ENCODE results near the gene GATAD2B.
A peak's percentile ranks its signal among the peaks of the same experiment; 100 is the strongest.
"Not testable (repeated sequence)": the region's sequence is repeated elsewhere in the genome, so short reads cannot be mapped to it uniquely, and the experiment has no call there.

GATAD2B gene

GRCh38 chr1:153795934-153796785, 126.6 kb downstream of the GATAD2B start:
- no peak for DNase-seq (ENCODE audit: low read depth in 2 of 2)

DNA sequence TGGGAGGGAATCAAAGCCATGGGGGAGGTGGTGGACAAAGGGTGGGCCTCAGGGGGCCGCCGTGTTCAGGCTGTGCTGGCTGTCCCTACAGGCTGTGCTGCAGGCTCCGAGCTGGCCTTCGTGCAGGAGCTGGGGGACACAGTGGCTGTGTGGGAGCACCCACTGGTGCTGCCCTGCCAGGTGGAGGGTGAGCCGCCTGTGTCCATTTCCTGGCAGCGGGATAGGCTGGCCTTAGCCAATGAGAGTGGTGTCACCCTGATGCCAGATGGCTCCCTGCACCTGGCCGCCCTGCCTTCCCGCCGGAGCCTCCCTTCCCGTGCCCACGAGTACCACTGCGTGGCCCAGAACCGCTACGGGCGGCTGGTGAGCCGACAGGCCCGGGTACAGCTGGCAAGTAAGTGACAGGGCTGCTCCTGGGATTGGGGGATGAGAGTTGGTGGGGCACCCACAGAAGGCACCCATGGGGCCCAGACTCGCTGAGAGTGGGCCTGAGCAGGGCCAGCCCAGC, 127.4 kb downstream of the GATAD2B start:
- DNase-seq (ENCODE audit: low read depth in 2 of 2) = no peak

GRCh38 chr1:153794624-153795329, 128.0 kb downstream of the GATAD2B start:
- no peak for DNase-seq (ENCODE audit: low read depth in 2 of 2)

DNA sequence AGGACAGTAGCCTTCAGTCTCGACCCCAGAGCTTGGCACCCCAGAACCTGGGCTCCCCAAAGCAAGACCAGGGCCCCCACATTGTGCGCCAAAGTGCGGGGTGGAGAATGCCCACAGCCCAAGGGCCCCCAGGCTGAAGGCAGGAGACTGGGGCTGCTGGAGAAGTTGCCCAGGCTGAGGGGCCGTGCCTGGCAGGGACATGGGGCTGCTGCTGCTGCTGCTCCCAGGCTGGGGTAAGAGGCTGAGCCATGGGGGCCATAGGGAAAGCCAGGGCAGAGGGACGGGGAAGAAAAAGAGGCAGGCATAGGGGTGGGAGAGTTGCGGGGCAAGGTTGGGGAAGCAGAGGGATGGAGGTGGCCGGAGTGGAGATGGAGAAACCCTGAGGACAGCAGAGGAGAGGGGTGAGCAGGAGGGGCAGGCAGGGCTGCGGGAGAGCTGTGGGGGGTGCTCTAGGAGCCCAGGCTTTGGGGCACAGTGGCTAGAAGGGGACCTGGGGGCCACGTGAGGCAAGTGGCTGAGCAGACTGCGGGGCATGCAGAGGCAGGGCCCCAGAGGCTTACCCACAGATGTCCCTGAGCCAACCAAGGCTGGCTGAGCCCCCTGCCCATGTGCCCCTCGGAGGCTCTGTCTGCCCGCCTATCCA, 128.7 kb downstream of the GATAD2B start:
- DNase-seq (ENCODE audit: low read depth in 2 of 2) = no peak

- DNase-seq (ENCODE audit: low read depth in 2 of 2) = no peak
These were observed 129.4 kb downstream of the GATAD2B start for GRCh38 chr1:153793261-153793972.

DNA sequence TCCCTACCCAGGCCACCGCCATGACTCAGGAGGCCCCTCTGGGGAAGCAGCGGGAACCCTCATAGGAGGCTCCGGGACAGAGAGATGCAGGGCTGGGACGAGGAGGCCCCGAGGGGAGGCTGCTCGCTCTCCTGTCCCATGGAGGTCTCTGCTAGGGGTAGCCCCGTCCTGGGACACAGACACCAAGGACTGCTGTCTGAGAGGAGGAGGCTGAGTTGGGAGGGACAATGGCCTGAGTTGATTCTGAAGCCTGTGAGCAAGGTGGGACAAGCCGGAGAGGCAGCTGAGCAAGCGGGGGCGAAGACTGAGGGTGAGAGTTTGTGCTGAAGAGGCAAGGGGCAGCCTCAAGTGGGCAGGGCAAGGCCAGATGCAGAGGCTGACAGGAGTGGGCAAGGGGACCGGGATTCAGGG, 130.1 kb downstream of the GATAD2B start:
- no peak for DNase-seq (ENCODE audit: low read depth in 2 of 2)

DNA sequence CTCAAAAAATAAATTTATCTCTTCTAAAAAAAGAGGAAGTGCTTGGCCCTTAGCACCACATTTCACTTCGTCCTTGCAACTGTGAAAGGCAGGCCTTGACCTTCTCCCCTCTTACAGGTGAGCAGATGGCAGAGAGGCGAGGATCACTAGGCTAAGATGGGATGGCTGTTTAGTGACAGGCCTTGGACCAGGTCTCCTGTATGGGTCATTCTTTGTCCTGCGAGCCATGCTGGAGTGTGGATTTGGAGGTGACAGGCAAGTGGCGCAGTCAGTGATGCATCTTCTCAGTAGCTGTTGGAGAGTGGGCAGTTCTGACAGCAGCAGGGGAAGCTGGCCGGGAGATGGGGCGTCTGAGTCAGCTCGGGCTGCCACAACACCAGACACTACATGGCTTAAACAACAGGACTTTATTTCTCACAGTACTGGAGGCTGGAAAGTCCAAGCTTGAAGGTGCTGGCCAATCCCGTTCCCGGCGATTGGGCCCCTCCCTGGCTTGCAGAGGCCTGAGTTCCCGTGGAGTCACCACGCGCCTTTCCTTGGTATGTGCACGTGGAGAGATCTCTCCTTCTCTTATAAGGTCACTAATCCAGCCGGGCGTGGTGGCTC, 131.0 kb downstream of the GATAD2B start:
- DNase-seq (ENCODE audit: low read depth in 2 of 2) = no peak

GRCh38 chr1:153790966-153791647, 131.7 kb downstream of the GATAD2B start:
- no peak for DNase-seq (ENCODE audit: low read depth in 2 of 2)

DNA sequence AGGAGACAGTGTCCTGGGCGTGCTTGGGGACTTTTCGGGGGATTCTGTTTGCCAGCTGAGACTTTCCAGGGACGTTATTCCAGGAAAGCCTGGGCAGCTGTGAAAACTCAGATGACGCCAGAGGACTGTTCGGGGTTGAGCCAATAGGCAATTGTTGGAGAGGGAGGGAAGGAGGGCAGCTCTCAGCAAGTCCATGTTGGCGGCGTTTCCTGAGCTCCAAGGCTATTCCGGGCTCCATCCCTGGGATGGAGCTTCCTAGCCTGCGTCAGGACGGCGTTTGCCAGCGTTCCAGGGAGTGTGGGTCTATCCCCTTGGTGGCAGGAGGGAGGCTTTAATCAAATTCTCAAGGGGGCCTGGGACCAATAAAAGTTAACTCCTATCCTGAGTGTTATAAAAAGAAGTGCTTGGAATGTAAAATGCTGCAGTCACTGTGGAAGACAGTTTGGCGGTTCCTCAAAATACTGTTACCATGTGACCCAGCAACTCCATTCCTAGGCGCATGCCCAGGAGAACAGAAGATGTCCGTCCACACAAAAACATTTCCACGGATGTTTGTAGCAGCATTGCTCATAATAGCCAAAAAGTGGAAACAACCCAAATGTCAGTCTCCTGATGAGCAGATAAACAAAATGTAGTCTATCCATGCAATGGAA, 132.3 kb downstream of the GATAD2B start:
- DNase-seq (ENCODE audit: low read depth in 2 of 2) = no peak

DNA sequence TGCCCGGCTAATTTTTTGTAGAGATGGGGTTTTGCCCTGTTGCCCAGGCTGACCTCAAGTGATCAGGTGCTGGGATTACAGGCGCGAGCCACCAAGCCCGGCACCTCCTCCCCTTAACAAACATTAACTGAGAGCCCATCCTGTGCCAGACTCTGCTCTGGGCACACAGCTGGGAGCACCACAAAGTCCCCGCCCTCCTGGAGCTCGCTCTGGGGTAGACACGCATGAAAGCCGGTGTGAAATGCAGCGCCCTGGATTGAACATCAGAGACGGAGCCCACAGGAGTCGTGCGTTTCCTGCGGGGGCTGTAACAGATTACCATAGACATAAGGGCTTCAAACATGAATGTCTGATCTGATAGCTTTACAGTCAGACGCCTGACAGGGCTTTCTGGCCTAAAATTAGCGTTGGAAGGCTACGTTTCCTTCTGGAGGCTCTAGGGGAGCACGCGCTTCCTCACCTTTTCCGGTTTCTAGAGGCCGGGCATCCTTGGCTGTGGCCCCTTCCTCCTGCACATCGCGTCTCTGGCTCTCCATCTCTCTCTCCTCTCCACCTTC, 133.2 kb downstream of the GATAD2B start:
- no peak for DNase-seq (ENCODE audit: low read depth in 2 of 2)

GRCh38 chr1:153786038-153786790, 136.6 kb downstream of the GATAD2B start:
- no peak for DNase-seq (ENCODE audit: low read depth in 2 of 2)

DNA sequence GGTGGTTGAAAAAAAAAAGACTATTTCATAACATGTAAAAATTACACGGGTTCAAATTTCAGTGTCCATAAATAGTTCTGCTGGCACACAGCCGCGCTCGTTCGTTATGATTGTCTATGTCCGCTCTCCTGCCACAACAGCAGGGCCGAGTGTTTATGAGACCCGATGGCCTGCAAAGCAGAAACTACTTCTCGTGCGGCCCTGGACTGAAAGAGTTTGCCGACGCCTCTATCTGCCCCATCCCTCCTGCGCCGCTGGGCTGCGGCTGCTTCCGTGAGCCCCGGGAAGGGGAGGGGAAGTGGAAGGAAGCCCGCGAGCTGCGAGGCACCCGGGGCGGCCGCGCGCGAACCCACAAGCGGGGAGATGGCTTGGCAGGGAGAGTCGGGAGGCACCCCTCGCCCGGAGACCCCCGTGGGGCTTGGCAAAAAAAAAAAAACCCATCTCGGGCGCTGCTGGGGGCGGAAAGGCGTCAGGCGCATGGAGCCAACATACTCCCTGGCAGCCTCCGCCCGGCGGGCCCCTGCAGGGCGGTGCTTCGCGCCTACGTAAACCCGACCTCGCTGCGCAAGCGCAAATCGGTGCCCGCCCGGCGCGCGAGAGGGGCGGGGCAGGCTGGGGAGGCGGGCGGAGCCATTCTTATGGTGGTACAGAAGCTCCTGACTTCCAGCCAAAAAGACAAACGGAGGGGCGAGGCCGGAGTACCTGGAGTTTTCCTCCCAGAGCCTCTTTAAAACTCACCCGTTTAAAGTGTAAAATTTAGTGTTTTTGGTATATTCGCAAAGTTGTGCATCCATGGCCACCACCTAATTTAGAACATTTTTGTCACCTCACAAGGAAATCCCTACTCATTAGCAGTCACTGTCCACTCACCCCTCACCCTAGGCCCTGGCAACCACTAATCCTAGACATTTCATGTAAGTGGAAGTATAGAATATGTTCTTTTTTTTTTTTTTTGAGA, 139.3 kb downstream of the GATAD2B start:
- DNase-seq (ENCODE audit: low read depth in 2 of 2) = peak; percentile 85 to 86

DNA sequence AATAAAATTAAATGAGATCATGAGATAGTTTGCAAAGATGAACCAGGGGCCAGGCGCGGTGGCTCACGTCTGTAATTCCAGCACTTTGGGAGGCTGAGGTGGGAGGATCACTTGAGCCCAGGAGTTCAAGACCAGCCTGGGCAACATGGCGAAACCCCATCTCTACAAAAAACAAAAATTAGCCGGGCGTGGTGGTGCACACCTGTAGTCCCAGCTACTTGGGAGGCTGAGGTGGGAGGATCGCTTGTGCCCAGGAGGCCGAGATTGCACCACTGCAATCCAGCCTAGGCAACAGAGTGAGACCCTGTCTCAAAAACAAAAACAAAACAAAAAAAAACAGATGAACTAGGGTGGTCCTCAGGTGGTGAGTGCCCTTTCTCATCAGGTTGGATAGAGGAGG, 140.1 kb downstream of the GATAD2B start:
- DNase-seq (ENCODE audit: low read depth in 2 of 2) = not testable (repeated sequence)

GRCh38 chr1:153780551-153780950, 142.2 kb downstream of the GATAD2B start:
- no peak for DNase-seq (ENCODE audit: low read depth in 2 of 2)

GRCh38 chr1:153779781-153780541, 142.8 kb downstream of the GATAD2B start:
- no peak for DNase-seq (ENCODE audit: low read depth in 2 of 2)

- no peak for DNase-seq (ENCODE audit: low read depth in 2 of 2)
These were observed 143.8 kb downstream of the GATAD2B start for GRCh38 chr1:153778824-153779519.
